Bone marrow (tissue), 2 donors: ENCODE data around the gene NPC1L1.

ENCODE experiments used
- DNase-seq, 2 donors: peaks; one replicate each; lab custom pipeline; 2025; lab: John Stamatoyannopoulos, UW

NPC1L1 gene

DNA sequence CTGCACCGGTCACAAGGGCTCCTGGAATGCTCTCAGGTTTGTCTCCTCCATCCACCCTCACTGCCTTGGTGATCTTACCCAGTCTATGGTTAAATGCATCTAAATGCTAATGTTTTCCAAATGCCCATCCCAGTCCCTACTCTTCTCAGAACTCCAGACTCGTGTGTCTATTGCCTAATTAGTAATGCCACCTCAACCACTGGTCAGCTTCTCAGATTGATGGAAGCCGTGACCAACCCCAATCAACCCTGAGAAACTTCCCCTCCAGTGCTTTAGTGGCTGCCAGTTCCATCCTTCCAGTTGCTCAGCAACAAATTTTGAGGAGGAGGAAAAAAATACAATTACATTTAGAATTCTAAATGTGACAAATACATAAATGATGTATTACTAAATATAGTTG, 69.3 kb downstream of the NPC1L1 start:
- DNase-seq, result no peak

DNA sequence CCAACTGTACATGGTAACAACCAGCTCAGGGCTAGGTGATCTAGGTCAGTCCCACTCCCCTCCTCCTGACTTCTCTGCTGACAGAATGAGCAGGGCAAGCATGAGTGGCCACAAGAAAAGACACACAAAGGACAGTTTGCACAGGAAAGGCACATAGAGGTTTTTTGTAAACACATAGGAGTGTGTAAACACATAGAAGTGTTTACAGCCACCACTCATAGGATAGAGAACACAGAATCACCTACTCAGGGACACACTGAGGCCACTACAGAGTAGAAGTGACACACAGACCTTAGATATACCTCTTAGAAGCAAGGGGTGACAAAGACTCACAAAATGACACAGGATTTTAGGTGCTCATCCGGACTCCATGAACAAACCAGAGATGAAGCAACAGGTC, 69.7 kb downstream of the NPC1L1 start:
- DNase-seq, result no peak

DNA sequence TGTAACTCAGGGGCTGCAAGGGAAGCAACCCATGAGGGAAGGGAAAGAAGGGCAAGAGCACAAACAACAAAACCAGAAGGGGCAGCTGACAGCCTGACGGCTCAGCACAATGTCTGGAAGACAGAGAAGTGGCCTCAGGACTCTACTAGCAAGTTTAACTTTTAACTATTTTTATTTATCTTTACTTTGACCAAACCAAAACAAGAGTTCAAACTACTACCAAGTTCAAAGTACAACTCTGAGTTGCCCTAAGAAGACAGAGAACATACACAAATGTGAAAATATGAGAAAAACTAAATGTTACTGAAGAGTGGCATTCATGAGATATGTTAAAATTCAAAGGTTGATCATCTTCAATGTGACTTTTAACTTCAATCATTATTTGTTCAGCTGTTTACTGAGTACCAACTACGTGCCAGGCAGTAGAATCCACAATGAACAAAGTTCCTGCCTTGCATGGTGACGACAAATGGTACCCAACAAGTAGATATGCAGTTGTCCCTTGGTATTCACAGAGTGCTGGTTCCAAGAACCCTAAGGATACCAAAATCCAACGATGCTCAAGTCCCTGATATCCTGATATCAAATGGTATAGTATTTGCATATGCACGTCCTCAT, 70.4 kb downstream of the NPC1L1 start:
- no peak for DNase-seq

GRCh38 chr7:44470135-44470479, 71.0 kb downstream of the NPC1L1 start:
- DNase-seq, result no peak

DNA sequence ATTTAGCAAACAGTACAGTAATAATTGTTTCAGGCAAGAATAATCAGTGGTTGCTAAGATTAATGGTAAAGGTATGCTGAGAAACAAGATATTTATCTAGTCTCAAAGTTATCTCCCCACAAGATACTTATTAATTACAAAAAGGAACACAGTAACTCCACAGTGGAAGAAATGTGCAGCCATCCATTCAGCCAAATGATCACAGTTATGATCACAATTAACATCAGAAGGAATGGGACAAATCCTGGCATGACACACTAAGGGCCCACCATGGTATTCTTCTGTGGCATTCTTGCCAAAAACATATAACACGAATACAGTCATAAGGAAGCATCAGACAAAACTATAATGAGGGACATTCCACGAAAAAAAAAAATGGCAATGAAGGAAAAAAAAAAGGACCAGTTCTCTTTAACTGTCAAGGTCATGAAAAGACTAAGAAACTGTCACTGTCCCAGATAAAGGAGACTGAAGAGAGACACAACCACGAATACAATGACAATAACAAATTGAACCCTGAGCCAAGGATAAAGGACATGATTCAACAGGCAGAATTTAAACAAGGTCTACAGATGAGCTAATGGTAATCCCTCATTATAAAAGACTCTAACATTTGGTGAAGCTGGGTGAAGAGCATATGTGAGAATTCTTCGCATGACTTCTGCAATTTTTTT, 71.5 kb downstream of the NPC1L1 start:
- DNase-seq, result no peak

- no peak for DNase-seq
These were observed 73.9 kb downstream of the NPC1L1 start for GRCh38 chr7:44467217-44467548.

DNA sequence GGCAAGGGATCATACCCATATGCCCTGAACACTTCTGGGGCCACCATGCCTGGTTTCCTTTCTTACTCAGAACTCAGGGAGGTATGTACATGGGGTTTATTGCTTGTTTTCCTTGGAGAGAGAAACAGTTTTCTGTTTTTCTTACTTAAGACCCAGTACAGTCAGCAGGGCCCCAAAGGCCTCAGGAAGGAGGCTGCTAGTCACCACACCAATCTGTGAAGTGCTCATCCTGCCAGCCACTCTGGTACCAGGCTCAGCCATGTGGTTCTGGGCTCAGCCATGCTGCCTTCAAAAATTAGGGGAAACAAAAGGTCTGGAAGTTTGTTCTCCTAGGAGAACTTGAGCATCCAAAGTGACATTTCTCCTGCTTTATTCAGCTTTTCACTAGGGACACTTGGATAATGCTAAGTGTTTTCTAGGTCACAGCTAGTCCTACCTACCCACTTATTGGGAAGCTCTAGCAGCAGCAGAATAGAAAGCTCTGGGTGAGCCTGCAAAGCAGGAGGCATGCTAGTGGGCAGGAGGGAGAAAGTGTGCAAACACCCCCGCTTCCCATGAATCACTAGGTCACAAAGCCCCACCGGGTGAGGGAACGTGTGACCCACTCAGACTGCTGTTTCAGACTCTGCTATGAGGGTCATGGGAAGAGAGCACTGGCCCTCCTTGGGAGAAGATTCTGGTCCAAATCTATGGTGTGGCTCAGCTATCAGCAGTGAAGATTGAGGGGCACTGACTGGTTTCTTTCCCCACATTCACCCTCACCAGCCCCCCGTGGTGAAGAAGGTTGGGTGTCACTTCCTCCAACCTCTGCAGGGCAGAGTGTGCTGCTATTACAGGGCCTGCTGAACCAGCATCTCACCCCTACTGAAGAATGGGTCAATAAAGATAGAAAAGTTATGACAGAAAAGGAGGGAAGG, 74.6 kb downstream of the NPC1L1 start:
- DNase-seq, result no peak

DNA sequence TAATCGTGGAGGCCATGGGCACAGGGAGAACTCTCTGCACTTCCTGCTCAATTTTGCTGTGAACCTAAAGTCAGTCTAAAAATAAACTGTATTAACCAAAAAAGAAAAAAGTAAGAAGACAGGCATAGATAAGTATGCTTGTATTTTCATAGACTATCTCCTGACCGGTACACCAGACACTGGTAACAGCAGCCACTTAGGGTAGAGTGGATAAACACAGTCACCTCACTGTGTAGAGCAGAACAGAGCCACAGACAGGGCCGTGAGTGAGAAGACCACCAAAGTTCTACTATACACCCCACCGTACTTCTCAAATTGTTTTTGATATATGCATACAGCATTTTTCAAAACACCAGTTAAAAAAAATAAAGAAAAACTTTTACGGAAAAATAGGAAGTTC, 75.6 kb downstream of the NPC1L1 start:
- DNase-seq, result no peak

- no peak for DNase-seq
These were observed 77.8 kb downstream of the NPC1L1 start for GRCh38 chr7:44463169-44463808.
